HG03135 (cell line): Measurements from ENCODE around the gene COA8.

Source experiments
- ATAC-seq: cut with Tn5 transposase; IDR thresholded peaks from one replicate; pipeline ENCODE4 v1.9.1; 2021; ENCODE audit warnings: mild to moderate bottlenecking, moderate library complexity; ENCODE audit not compliant: unreplicated experiment

The COA8 gene

DNA sequence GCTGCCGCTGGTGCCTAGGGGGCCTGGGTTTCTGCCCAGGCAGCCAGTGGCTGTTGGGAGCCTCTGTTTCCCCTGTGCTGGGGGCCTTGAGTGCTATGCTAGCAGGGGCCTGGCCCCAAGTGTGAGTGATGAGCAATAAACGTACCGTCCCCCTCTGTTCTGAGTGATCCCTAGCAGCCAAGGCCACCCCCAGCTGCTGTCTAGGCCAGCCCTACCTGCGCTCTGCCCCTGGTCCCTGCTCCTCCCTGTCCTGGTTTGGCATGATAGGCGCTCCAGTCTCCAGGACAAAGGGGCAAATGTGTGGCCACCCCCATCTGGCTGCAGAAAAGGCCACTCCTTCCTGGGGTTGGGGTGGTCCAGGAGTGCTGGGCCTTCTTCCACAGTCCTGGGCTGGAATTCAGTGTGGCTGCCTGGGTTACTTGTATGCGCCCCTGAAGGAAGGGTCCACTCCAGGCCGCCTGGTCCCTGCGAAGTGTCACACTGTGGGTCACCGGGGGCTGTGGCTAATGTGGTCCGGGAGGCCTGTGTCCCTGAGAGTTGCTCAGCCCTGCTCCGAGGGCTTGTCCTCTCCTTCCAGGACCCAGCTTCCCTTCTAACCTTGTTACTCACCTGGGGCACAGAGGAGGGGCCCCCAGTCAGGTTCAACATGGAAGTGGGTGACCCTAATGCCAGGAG is 26.7 kb upstream of the COA8 start:
- no peak for ATAC-seq

GRCh38 chr14:103536693-103537092 is 26.1 kb upstream of the COA8 start:
- no peak for ATAC-seq

GRCh38 chr14:103537175-103537990 is 25.4 kb upstream of the COA8 start:
- ATAC-seq = no peak

DNA sequence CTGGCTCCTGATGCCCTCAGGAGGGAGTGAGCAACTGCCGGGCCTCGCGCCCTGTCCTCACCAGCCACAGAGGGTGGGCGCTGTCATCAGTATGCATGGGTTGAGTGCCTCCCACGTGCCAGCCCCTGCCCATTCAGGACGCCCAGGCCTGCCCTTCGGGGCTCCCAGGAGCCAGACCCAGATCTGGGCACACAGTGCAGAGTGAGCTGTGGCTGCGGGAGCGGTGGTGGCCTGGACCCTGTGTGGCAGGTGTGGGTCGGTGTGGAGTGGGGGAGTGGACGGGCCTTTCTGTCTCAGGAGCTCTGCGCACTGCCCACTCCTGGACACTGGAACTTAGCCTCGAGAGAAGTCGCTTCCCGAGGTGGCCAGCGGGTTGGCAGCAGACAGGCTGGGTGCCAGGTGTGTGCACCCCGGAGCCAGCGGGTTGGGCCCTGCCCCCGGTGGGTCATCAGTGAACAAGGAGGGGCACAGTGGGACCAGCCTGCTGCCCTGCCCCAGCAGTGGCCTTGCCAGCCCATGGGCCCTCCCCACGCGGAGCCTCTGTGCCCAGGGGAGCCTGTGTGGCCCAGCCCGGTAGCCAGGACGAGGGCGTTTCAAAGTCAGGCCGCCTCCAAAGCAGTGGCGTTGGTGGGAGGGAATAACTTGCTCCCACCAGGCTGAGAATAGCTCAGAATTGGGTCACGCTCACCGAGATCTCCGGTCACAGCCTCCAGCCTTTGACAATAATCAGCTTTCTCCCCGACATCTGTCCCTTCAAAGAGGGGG is 24.3 kb upstream of the COA8 start:
- ATAC-seq = no peak

GRCh38 chr14:103539056-103539825 is 23.5 kb upstream of the COA8 start:
- ATAC-seq = no peak

GRCh38 chr14:103540821-103541708 is 21.7 kb upstream of the COA8 start:
- no peak for ATAC-seq

DNA sequence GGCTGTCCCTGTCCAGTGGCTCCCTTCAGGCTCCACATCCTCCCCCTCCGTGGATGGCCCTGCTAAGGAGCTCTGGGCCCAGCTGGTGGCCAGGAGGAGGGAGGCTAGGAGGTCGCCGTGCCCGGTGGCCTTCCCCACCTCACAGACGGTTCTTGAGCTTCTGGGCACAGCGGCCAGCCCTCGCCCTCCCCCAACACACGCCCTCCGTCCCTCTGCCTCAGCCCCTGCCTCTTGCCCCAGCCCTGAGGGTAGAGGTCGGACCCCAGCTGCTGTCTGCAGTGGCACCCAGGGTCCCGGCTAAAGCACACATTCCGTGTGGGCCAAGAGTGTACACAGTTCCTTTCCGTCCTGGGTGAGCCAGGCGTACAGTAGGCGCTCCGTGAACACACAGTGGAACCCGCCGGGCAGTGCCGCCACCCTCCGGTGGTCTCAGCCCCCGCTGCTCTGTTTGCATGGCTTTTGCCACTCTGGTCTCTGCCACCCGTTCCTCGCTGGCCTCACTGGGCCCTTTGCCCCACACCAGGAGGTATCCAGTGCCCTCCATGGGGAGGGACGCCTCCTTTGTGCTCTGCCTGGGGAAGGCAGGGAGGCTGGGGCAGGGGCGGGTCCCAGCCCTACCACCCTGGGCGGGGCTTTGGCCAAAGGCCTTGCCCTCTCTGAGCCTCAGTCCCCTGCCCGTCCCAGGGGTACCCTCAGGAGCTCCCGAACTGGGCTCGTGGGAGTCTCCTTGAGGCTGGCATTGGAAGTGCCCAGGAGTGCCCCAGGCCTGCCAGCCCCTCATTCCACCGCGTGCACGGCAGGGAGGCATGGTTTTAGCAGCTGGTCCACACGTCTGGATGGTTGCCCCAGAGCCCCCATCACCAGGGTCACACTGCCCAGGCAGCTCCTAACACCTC is 20.8 kb upstream of the COA8 start:
- no peak for ATAC-seq

GRCh38 chr14:103542605-103543088 is 20.1 kb upstream of the COA8 start:
- ATAC-seq = no peak

DNA sequence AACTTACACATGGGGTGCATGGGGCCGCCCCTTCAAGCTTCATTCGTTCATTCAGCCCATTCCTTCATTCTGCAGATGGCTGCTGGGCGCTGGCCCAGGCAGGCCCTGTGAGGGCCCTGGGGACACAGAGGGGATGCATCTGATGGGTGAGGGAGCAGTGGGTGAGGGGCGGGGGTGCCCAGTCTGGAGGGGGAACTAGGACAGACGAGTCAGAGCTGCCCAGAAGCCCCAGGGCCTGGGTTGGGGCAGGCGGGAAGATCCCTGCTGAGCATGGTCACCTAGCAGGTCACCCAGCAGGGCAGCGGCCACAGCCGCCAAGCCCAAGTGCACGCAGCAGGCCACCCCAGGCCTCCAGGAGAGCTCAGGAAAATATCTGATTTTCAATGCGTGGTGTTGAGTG is 19.6 kb upstream of the COA8 start:
- ATAC-seq = no peak

- no peak for ATAC-seq
These were observed 18.9 kb upstream of the COA8 start for GRCh38 chr14:103543721-103544387.

- no peak for ATAC-seq
These were observed 18.2 kb upstream of the COA8 start for GRCh38 chr14:103544388-103545218.

DNA sequence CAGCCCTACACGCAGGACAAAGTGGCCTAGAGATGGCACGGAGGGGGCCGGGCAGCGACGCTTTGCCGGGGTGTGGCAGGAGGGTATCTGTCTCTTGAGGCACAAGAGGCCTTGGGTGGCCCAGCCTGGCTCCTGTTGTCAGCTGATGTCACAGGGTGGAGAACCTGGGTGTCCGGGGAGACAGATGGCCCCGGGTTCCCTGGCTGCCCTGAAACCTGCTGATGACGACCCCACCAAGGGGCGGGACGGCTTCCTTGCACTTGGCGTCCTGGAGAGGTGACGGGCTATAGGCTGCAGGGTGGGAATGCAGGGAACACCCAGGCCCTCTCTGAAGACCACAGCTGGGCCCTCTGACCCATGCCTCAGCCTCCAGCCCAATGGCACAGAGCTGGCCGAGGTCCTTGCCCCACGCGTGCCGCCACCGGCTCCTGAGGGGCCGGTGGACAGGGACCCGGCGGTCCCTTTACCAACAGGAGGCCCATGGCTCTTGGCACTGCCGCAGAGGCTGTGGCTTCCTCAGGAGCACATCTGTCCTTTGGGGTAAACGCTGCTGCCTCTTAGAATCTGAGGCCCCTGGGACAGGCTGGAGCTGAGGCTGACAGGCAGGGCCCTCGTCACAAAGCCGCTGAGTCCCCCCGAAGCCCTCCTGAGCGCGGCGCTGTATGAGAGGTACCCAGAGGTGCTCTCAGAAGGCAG is 17.4 kb upstream of the COA8 start:
- ATAC-seq = no peak

DNA sequence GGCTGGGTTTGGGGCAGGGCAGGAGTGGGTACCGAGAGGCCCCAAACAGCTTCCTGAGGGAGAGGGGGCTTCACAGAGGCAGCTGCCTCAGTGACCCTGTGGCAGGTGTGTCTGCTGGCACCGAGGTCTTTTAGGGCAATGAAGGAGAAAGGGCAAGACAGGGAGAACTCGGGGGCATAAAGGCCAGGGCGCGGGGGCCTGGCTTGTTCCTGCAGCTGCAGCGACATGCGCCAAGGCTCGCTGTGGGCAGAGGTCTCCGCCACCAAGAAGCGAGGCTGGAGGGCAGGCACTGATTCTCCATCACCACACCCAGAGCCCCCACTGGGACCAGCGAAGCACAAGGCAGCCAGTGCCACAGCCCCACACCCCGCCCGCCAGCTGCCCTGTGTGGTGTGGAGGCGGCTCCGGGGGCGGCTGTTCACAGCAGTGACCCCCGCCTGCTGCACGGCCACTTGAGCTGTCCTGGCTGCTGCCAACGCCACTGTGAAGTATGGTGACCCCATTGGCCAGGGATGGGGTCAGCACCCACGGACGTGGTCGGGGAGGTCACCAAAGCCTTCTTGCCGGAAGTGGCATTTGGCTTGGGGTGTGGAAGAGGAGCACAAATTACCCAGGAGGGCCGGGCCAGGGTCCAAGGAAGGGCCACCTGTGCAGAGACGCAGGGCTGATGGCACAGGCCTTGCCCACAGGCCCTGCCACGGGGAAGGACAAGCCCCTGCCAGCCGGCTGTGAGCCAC is 16.7 kb upstream of the COA8 start:
- no peak for ATAC-seq

GRCh38 chr14:103546652-103547454 is 15.9 kb upstream of the COA8 start:
- ATAC-seq = no peak

GRCh38 chr14:103547455-103547940 is 15.3 kb upstream of the COA8 start:
- no peak for ATAC-seq
